ENCODE measurements around the gene ZRSR2. TPM values are rescaled to one million over a fixed set of nuclear protein-coding genes. Genes with fewer than 3 reads are reported as not detected.

ZRSR2 gene
- total RNA-seq, 1 donor from 2014 or later, result 15.5 TPM

DNA sequence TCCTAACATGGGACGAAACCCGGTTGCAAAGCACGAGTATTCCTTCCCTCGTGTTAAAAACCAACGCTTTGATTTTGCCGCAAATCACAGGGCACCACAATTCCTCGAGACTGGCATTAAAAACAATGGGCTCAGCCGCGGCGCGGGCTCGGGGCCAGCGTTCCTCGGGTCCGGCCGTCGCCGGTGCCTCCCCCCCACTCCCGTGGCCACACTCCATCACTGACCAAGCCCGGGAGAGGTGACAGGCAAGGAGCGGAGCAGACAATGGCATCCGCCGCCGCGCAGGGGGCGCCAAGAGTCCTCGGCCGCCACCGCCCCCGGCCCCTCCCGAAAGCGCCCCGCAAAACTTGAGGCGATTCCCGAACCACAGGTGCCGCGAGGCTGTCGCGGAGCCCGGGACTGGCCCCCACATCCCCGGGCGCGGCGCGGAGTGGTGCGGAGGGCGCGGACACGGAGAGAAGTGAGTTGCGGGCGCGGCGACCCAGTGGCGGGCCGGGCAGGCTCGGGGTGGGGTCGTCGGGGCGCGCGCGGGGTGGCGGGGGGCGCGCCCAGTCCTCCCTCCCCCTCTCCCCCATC lies 63.9 kb downstream of the ZRSR2 start:
- DNase-seq (ENCODE audit: low spot score), result peak; percentile 55

DNA sequence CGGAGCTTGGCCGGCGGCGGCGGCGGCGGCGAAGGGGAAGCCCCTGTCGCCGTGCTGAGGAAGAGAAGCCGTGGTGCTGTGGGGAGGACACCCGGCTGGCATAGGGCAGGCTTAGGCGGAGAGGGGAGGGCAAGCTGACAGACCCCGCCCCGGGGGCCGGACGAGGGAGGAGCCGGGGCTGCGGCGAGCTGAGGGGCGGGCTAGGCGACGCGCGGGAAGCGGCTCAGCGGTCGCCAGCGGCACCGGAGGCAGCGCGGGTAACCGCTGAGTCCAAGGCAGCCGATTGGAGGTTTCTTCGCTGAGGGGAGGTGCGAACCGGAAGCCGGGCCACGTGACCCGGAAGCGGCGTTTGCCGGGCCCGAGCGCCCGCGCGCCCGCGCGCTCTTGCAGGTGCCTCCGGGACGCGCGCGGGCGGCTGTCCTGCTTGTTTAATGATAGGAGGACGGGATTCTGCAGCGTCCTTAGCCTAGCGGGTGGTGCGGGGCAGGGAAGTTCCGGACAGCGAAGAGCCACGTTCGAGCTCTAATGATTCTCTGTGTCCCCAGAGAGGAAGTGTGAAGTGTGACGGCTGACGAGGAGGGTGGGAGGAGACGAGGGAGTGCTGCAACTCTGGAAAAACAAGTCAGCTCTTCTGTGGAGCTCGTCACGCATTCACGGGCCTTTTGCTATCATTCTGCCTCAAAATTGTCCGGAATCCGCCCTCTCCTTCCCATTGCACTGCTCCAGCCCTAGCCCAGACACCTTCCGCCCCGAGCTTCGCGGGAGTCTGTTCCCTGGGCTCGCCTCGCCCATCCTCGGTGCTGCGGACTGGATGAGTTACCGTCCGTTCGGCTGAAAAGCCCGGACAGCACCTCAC lies 64.7 kb downstream of the ZRSR2 start, which contains the start of gene AP1S2:
Gene AP1S2 (minus strand): TSS at position 102 of the 856 bp plus-strand sequence. CDS start 2,289 bp downstream, outside the sequence.
- peak; percentile 95 for DNase-seq (ENCODE audit: low spot score)

DNA sequence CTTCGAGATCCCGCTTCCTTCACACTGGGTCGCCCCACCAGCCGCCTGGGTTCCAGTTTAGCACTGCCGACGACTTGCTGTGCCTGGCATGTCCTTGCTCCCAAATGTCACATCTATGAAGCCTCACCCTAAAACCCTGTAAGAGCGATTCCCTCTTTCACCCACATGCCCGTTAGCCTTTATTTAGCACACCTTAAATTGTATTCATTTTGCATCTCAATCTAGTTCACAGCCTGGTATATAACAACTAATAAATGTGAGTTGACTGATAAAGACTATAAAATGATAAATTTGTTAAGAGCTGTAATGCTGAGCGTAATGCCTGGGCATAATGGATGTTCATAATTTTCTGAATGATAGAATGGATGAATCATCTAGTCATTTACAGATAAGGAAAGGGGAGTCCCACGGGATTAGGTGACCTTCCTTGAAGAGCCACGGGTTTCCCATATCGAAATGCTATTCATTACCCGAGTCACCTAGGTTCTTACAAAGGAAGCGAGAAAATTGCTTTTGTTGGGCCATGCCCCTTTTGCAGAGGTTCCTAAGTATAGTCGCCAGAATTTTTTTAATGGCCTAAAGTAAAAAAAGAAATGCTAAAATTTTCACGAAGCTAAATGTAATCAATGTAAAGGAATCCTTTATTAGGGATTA lies 65.4 kb downstream of the ZRSR2 start:
- DNase-seq (ENCODE audit: low spot score), result no peak

DNA sequence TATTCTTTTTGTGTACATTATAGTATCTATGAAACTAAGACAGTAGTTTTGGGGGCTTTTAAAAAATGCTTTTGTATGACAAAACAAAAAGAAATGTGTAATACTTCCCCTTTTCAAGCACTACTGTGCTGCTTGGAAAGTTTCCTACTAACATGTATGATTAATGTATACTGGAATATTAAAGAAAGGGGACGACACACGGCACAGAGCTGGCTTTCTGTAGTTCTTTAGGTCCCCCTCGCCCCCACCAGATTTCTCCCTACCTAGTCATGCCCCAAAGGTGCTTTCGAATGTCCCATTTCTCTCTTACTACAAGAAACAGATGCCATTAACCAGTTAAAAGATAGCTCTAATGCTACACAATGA lies 65.9 kb downstream of the ZRSR2 start:
- no peak for DNase-seq (ENCODE audit: low spot score)

DNA sequence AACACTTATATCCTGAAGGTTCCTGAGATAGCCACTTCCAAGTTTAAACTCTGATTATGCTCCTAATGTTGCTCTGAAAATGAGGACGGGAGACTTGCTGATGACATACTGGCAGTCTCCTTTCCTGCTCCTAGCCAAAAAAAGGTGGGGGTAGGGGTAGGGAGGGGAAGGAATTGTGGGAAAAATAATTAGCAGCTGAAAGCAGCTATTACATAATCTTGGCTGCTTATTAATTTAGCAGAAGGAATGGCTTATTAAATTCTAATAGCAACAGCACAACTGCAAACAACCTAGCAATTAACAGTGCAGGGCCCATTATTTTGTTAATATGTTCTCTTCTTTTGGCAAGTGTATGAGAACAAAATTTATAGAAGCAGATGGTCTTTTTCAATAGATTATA lies 66.4 kb downstream of the ZRSR2 start:
- DNase-seq (ENCODE audit: low spot score), result no peak

DNA sequence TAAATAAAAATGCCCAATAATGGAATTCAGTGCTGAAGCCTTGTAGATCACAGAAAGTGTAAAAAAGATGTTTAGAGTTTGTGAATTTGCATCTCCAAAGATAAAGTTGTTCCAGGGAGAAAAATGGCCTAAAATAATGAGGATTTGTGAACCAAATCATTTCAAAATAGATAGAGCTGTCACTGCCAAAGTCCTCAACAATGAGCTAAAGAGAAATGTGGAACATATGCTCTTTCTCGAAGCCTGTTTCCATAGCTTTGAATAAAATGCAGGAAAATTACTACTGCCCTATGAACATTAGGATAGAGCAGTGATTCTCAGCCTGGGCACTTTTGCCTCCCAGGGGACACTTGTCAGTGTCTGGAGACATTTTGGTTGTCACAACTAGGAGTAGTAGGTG lies 67.8 kb downstream of the ZRSR2 start:
- DNase-seq (ENCODE audit: low spot score), result no peak

DNA sequence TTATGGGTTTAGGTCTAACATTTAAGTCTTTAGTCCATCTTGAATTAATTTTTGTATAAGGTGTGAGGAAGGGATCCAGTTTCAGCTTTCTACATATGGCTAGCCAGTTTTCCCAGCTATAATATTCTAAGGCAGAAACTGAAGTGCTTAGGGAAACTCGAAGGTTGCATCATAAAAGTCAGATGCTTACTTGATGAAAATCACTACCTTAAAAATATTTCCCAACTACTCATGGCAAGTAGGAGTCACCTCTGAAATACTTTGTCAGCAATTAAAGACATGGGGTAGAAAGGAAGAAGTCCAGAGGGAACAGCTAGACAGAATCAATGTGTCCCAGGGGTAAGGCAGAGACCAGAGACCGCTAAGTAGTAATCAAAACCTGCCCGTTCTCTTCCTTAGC lies 70.6 kb downstream of the ZRSR2 start:
- DNase-seq (ENCODE audit: low spot score), result no peak

DNA sequence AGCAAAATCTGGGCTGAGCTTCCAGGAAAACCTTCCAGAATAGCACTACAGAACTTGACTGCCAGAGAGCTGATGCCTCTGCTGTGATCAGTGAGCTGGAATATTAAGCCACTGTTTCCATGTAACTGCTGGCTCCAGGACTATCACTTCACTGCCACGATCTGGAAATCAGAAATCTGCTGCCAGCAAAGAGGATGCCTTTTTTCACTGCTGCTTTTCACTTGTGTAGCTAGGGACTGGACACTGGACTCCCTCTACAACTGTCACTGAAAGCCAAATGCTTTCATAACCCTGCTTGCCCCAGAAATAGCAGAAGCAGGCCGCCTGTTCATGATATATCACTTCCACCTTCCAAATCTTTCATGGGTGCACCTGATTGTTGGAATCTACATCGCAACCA lies 73.7 kb downstream of the ZRSR2 start:
- DNase-seq (ENCODE audit: low spot score), result no peak

DNA sequence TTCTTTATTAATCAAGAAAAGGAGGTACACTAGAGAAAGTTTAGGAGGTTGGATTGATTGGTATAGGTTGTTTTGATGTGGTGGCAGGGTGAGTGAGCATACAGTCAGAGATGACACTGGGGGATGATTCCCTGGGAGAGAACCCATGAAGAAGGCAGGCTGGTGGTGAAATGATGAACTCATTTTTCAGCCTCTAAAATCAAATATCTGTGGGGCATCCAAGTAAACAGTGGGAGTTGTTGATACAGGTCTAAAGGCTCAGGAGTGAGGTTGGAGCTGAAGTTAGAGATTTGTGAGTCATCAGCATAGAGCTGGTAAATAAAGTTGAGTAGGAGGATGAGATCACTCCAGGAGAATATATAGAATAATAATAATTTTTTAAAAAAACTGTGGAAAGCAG lies 74.3 kb downstream of the ZRSR2 start:
- DNase-seq (ENCODE audit: low spot score), result no peak

DNA sequence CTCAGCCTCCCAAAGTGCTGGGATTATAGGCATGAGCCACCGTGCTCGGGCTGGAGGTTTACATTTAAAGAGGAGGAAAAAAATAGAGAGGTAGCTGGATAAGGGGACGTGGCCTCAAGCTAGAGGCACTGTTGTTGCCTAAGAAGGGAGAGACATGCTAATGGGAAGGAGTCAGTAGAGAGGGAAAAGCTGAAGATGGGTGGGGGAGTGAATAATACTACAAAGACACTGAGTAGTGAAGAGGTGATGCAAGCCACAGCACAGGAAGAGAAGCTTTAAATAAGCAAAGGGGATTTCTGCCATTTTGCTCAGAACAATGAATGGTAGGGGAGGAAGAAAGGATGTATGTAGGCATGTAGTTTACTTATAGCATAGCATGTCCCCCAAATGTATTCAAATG lies 75.9 kb downstream of the ZRSR2 start:
- DNase-seq (ENCODE audit: low spot score), result no peak

DNA sequence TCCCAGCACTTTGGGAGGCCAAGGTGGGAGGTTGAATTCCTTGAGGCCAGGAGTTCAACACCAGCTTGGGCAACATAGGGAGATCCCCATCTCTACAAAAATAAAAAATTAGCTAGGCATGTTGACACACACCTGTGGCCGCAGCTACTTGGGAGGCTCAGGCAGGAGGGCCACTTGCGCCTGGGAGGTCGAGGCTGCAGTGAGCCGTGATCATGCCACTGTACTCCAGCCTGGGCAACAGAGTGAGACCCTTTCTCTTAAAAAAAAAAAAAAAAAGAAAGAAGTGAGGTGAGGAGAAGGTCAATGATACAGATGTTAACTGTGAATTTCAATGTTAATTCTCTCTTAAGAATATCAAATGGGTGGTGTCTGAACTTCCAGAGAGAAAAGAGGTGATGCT lies 79.4 kb downstream of the ZRSR2 start:
- DNase-seq (ENCODE audit: low spot score), result no peak

DNA sequence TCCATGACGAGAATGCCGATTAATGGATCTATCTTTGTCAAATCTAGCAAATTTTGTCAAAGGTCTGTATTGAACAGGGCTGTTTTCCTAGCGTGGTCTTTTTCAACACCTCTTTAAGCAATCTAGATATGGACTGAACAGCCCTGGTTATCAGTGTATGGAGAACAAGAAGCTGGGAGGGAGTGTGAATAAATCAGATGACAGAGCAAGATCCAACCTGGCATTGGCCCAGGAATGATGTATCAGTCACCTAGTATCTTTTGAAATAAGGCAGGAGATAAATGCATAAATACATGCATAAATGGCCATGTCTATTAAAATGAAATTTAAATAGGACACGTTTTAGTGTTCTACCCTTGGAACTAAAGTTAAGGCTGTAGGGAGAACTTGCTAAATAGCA lies 80.0 kb downstream of the ZRSR2 start:
- DNase-seq (ENCODE audit: low spot score), result no peak

Other genes with a start within 250 kb of the ZRSR2 start
- 1.8 TPM for gene ACE2, start 189.5 kb upstream of the ZRSR2 start, total RNA-seq
- 2.2 TPM for gene CLTRN, start 125.7 kb upstream of the ZRSR2 start, total RNA-seq
- gene CA5B, start 52.2 kb upstream of the ZRSR2 start, total RNA-seq, result 24.2 TPM
- 12.6 TPM for gene AP1S2, start 64.3 kb downstream of the ZRSR2 start, total RNA-seq

Measured in ureter (tissue), 1 donor.